OCI-LY7 (cell line): ENCODE measurements around the gene CLDN20.

Experiments used
- CTCF ChIP-seq: fragments of 200-600 bp; sonication (generic); conservative IDR thresholded peaks from 2 replicates; pipeline ENCODE4 v1.5.1; 2014; ENCODE audit warnings: mild to moderate bottlenecking, antibody characterized with exemption, low read length, moderate library complexity, mixed read lengths
- EZH2phosphoT487 ChIP-seq: fragments of 200-600 bp; sonication (generic); IDR thresholded peaks from 2 replicates; pipeline ENCODE4 v1.6.1; 2018; ENCODE audit warnings: low read depth, borderline replicate concordance, mild to moderate bottlenecking, mixed run types, antibody characterized with exemption, low read length, moderate library complexity, mixed read lengths

GRCh38 chr6:155228546-155229166, 35.2 kb upstream of the CLDN20 start:
- TF ChIP-seq CTCF (no peak), EZH2phosphoT487 (no peak)
